H54 (cell line): ENCODE data around the gene ADGRG3.

Experiments used
- DNase-seq: peaks from one replicate; pipeline ENCODE4 v3.0.0; 2011; ENCODE audit warnings: low spot score, mixed read lengths; ENCODE audit not compliant: insufficient read length
- FAIRE-seq: peaks from 3 replicates; lab custom pipeline; 2011; peaks lifted over from hg19 to GRCh38; lab: Jason Lieb, UNC
- POLR2A ChIP-seq: IDR thresholded peaks from 2 replicates; pipeline ENCODE4 v1.6.1; 2011; ENCODE audit warnings: low read depth, mild to moderate bottlenecking, low read length

Gene ADGRG3

GRCh38 chr16:57637965-57638364, 30.1 kb upstream of the ADGRG3 start:
- no peak for DNase-seq
- FAIRE-seq, result no peak
- no peak for TF ChIP-seq POLR2A

GRCh38 chr16:57638381-57638780, 29.7 kb upstream of the ADGRG3 start:
- FAIRE-seq (no peak), DNase-seq (no peak)
- no peak for TF ChIP-seq POLR2A

- TF ChIP-seq POLR2A, result no peak
- FAIRE-seq (no peak), DNase-seq (no peak)
Measured at GRCh38 chr16:57639172-57639887, 28.8 kb upstream of the ADGRG3 start.

DNA sequence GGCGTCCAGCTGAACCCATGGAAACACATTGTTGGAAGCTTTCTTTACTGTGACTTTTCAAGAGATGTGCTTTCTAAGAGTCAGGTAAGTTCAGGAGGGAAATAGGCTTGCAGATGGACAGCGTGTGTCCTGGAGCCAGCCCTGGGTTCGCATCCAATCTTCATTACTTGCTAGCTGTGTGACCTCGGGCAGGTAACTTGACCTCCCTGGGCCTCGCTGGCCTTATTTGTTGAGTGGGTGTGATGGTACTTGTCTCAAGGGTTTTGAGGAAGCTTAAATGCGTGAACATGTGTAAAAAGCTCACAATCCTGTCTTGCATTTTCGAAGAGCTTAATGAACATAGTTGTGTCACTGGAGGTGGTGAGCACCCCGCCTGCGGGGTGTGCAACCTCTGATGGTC, 27.9 kb upstream of the ADGRG3 start:
- no peak for TF ChIP-seq POLR2A
- FAIRE-seq (no peak), DNase-seq (no peak)

GRCh38 chr16:57640612-57641011, 27.5 kb upstream of the ADGRG3 start:
- no peak for TF ChIP-seq POLR2A
- FAIRE-seq (no peak), DNase-seq (no peak)

GRCh38 chr16:57642160-57643135, 25.7 kb upstream of the ADGRG3 start:
- no peak for TF ChIP-seq POLR2A
- DNase-seq, result no peak
- no peak for FAIRE-seq

- DNase-seq (peak; percentile 59), FAIRE-seq (no peak)
- no peak for TF ChIP-seq POLR2A
Measured at GRCh38 chr16:57643147-57643874, 24.8 kb upstream of the ADGRG3 start.

- FAIRE-seq (no peak), DNase-seq (no peak)
- TF ChIP-seq POLR2A, result no peak
Measured at GRCh38 chr16:57643910-57644309, 24.2 kb upstream of the ADGRG3 start.

DNA sequence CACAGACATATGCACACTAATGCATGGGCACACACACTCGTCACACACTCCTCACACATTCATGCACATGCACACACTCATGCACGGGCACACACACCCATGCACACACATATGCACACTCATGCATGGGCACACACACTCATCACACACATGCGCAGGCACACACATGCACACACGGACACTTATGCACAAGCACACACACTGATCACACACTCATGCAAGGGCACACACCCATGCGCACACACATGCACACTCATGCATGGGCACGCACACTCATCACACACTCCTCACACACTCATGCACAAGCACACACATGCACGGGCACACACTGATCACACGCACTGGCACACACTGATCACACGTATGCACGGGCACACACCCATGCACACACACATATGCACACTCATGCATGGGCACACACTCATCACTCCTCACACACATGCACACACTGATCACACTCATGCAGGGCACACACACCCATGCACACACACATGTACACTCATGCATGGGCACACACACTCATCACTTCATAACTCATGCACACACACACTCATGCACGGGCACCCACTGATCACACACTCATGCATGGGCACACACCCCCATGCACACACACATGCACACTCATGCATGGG, 23.6 kb upstream of the ADGRG3 start:
- DNase-seq (no peak), FAIRE-seq (no peak)
- no peak for TF ChIP-seq POLR2A

- no peak for TF ChIP-seq POLR2A
- FAIRE-seq (no peak), DNase-seq (no peak)
Measured at GRCh38 chr16:57645169-57645568, 22.9 kb upstream of the ADGRG3 start.

- DNase-seq, result peak; percentile 85
- FAIRE-seq, result no peak
- no peak for TF ChIP-seq POLR2A
Measured at GRCh38 chr16:57645691-57646387, 22.3 kb upstream of the ADGRG3 start.

DNA sequence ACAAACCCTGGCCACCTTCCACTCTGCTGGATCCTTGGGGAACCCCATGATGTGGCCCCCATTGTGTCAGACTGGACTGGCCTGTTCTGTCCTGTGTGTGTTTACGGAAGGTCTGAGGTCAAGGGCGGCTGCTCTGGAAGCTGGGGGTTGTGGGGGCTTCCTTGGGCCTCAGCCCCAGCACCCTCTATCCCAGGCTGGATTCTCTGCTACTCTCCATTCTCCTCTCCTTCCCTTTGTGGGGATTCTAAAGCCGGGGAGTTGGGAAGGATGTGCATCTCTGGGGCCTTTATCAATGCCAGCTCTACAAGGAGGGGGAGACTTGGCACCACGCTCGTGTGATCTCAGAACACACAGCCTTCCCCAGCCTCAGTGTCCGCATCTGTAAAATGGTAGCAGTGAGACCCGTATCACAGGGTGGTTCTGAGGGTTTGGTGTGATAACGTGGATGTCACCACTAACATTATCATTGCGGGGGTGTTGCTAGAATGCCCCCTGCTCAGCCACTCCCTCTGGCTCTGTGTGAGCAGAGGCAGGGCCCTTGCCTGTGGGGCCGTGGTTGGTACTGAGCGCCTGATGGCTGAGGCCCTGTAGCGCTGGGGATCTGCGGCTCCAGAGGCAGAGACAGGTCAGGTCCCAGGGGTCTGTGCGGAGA, 21.6 kb upstream of the ADGRG3 start:
- DNase-seq (no peak), FAIRE-seq (no peak)
- no peak for TF ChIP-seq POLR2A
